Measurements from ENCODE around the gene PTPRT.

The PTPRT gene

DNA sequence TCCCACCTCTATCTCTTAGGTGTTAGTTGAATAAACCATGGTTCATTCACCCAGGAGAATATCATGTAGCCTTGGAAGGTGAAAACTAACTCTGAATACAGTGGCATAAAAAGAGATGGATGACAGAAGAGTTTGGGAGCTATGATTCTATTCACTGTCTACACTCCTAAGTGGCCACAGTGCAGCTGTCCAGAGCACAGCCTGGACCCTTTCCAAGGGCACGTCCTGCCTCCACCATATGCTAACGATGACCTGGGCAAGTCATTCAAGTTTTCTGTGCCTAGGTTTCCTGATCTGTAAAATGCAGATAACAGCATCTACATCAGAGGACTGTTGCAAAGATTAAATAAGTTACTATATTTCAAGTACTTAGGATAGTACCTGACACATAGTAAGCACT is 314.1 kb downstream of the PTPRT start:
- no peaks in the 10 kb centered on the region for H3K27me3 ChIP-seq (ENCODE audit: control insufficient read depth, insufficient read depth, low read length)
- H3K4me1 ChIP-seq (ENCODE audit: control insufficient read depth, insufficient read depth, low read length), result no peaks in the 10 kb centered on the region
- no peak overlapping the region for H3K4me3 ChIP-seq (ENCODE audit: low read length)
- no peak overlapping the region for H3K9ac ChIP-seq (ENCODE audit: low read length)
- H3K9me3 ChIP-seq (ENCODE audit: control insufficient read depth, low read length), result no peaks in the 10 kb centered on the region
- no peaks in the 10 kb centered on the region for H3K36me3 ChIP-seq (ENCODE audit: control insufficient read depth, insufficient read depth, low read length)

DNA sequence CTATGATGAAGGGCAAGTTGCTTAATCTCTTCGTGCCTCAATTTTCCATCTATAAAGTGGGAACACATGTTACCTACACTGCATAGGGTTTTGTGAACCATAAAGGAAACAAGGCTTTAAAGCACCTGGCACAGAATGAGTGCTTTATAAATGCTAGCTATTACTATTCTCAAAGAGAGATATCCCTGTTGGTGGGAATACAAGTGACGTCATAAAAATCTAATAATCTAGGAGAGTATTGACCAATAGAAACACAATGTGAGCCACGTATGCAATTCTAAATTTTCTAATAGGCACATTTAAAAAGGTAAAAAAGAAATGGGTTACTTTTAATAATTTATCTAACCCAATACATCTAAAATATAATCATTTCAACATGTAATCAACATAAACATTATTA is 316.4 kb downstream of the PTPRT start:
- H3K36me3 ChIP-seq (ENCODE audit: control insufficient read depth, insufficient read depth, low read length), result no peaks in the 10 kb centered on the region
- H3K4me1 ChIP-seq (ENCODE audit: control insufficient read depth, insufficient read depth, low read length), result no peaks in the 10 kb centered on the region
- H3K4me3 ChIP-seq (ENCODE audit: low read length), result no peak overlapping the region
- no peaks in the 10 kb centered on the region for H3K9me3 ChIP-seq (ENCODE audit: control insufficient read depth, low read length)
- no peak overlapping the region for H3K9ac ChIP-seq (ENCODE audit: low read length)
- no peaks in the 10 kb centered on the region for H3K27me3 ChIP-seq (ENCODE audit: control insufficient read depth, insufficient read depth, low read length)

DNA sequence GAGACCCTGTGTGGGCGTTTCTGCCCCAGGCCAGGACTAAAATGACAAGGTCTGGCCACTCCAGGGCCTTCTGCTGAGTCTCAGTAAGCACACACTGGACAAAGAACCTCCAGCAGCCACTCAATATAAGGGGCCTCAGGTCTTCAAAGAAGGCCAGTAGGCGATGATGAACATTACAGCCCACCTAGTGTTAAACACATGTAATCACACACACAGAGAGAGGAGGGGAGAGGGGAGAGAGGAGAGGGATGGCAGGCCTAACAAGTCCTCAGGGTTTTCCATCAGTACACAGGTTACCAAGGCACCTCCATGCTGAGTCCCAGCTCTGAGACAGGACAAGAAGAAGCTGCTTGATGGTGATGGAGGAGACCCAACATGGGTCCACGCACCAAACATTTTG is 325.6 kb downstream of the PTPRT start:
- H3K27me3 ChIP-seq (ENCODE audit: control insufficient read depth, insufficient read depth, low read length), result no peaks in the 10 kb centered on the region
- H3K4me3 ChIP-seq (ENCODE audit: low read length), result no peak overlapping the region
- H3K9ac ChIP-seq (ENCODE audit: low read length), result no peak overlapping the region
- H3K4me1 ChIP-seq (ENCODE audit: control insufficient read depth, insufficient read depth, low read length), result no peaks in the 10 kb centered on the region
- H3K36me3 ChIP-seq (ENCODE audit: control insufficient read depth, insufficient read depth, low read length), result no peaks in the 10 kb centered on the region
- H3K9me3 ChIP-seq (ENCODE audit: control insufficient read depth, low read length), result no peaks in the 10 kb centered on the region

DNA sequence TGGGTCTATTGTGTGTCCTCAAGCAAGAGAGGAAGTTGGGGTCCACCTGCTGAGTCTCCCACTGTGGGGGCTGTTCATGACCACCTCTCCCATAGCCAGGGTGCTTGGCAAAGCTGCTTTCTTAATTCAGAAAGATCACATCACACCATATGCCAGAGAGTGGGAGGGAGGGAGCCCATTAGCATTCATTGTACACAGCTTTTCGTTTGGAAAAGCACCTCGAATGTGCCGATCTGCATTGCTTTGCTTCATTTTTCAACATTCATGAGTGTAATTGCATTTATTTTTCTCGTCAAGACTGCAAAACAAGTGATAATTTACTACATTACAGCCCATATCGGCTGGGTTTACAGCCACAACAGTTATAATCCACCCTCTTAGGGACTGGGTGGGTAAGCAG is 327.3 kb downstream of the PTPRT start:
- H3K9me3 ChIP-seq (ENCODE audit: control insufficient read depth, low read length), result no peaks in the 10 kb centered on the region
- no peaks in the 10 kb centered on the region for H3K36me3 ChIP-seq (ENCODE audit: control insufficient read depth, insufficient read depth, low read length)
- H3K4me3 ChIP-seq (ENCODE audit: low read length), result no peak overlapping the region
- no peak overlapping the region for H3K9ac ChIP-seq (ENCODE audit: low read length)
- no peaks in the 10 kb centered on the region for H3K4me1 ChIP-seq (ENCODE audit: control insufficient read depth, insufficient read depth, low read length)
- H3K27me3 ChIP-seq (ENCODE audit: control insufficient read depth, insufficient read depth, low read length), result no peaks in the 10 kb centered on the region

DNA sequence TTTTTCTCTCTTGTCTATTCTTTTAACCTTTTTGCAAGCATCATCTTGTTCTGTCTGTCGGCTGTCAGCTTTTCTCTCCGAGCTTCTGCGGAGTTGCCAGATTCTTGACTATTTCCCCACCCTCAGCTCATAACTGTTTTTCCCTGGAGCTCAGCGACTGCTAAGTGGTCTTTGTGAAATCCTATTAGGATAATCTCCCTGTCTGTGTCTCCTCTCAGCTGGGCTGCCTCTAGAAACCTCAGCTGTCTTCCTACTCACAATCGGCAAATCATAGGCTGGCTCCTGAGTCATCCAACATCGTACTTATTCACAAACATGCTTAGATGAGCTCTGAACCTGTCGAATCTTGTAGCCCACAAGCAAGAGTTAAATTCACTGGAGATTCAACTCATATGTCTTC is 332.3 kb downstream of the PTPRT start:
- Histone ChIP-seq H3K9ac (ENCODE audit: low read length) (no peak overlapping the region), H3K4me1 (ENCODE audit: control insufficient read depth, insufficient read depth, low read length) (no peaks in the 10 kb centered on the region), H3K27me3 (ENCODE audit: control insufficient read depth, insufficient read depth, low read length) (no peaks in the 10 kb centered on the region), H3K36me3 (ENCODE audit: control insufficient read depth, insufficient read depth, low read length) (no peaks in the 10 kb centered on the region), H3K9me3 (ENCODE audit: control insufficient read depth, low read length) (no peaks in the 10 kb centered on the region), H3K4me3 (ENCODE audit: low read length) (no peak overlapping the region)

DNA sequence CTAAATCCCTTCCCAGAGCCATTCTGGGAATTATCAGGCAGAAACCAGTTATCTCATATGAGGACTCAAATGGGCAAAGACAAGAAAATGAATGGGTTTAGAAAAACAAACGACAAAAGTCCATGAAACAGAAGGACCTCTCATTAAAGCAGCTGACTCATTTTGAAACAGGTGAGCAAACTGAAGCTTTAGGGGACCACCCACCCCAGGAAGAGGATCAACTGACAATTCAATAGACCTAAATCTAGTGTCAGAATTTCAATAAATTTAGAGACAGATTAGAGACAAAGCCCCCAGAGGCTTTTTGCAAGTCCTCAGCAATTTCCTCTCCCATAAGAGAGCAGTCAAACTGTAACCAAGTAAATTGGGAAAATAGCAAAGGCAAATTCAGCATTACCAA is 333.8 kb downstream of the PTPRT start:
- Histone ChIP-seq H3K9me3 (ENCODE audit: control insufficient read depth, low read length) (no peaks in the 10 kb centered on the region), H3K36me3 (ENCODE audit: control insufficient read depth, insufficient read depth, low read length) (no peaks in the 10 kb centered on the region), H3K9ac (ENCODE audit: low read length) (no peak overlapping the region), H3K27me3 (ENCODE audit: control insufficient read depth, insufficient read depth, low read length) (no peaks in the 10 kb centered on the region), H3K4me1 (ENCODE audit: control insufficient read depth, insufficient read depth, low read length) (no peaks in the 10 kb centered on the region), H3K4me3 (ENCODE audit: low read length) (no peak overlapping the region)

DNA sequence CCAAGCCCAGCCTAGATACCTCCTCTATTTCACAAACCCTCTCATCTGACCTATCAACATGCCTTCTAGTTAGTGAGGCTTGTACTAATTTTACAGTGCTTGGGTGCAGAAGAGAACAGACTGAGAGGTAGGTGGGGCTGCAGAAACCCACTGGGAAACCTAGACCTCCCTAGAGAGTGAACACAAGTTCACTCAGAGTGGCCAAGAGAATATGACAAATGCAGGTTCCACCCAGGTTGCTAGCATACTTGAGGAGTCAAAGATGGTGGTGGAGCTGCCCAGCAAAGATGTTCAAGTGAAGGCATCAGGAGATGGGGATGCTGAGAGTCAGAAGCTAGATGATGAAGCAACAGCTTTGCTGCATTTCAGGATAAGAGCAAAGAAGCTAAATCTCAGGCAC is 337.0 kb downstream of the PTPRT start:
- no peak overlapping the region for H3K9ac ChIP-seq (ENCODE audit: low read length)

DNA sequence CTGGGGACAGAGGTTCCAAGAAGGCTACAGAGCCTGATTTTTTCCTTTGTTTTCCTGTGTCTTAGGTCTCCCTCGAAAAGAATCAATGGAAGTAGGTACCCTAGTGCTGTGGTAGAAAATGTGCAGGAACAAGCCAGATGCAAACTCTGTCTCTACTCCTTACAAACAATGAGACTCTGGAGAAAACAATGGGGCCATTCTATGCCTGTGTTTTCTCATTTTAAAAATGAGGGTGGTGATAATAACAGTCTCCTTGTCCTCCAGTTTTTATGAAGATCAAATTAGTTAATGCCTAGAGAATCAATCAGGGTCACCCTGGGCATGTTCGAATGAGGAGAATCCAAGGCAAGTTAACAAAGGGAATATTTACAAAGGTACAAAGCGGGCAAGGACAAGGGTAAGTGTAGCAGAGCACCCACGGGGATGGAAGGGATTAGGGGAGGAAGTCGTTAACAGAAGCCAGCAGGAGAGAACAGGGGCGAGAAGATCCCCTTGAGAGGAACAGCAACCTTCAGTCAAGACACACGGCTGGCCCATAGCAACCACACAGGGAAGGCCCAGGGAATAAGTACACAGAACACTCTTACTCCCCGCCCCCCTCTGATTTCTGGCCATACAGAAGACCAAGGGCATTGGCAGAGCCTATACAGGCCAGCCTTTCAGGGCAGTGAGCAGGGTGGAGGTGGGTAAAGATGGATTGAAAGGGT is 342.8 kb downstream of the PTPRT start:
- H3K27me3 ChIP-seq (ENCODE audit: control insufficient read depth, insufficient read depth, low read length), result no peaks in the 10 kb centered on the region
- H3K36me3 ChIP-seq (ENCODE audit: control insufficient read depth, insufficient read depth, low read length), result no peaks in the 10 kb centered on the region
- H3K4me3 ChIP-seq (ENCODE audit: low read length), result no peak overlapping the region
- H3K4me1 ChIP-seq (ENCODE audit: control insufficient read depth, insufficient read depth, low read length), result no peaks in the 10 kb centered on the region
- H3K9ac ChIP-seq (ENCODE audit: low read length), result no peak overlapping the region
- no peaks in the 10 kb centered on the region for H3K9me3 ChIP-seq (ENCODE audit: control insufficient read depth, low read length)

More for the DNA sequence above, 337.0 kb downstream of the PTPRT start:
- H3K4me3 ChIP-seq (ENCODE audit: low read length), result no peak overlapping the region
- no peaks in the 10 kb centered on the region for H3K9me3 ChIP-seq (ENCODE audit: control insufficient read depth, low read length)
- no peaks in the 10 kb centered on the region for H3K36me3 ChIP-seq (ENCODE audit: control insufficient read depth, insufficient read depth, low read length)
- H3K4me1 ChIP-seq (ENCODE audit: control insufficient read depth, insufficient read depth, low read length), result no peaks in the 10 kb centered on the region
- H3K27me3 ChIP-seq (ENCODE audit: control insufficient read depth, insufficient read depth, low read length), result no peaks in the 10 kb centered on the region

DNA sequence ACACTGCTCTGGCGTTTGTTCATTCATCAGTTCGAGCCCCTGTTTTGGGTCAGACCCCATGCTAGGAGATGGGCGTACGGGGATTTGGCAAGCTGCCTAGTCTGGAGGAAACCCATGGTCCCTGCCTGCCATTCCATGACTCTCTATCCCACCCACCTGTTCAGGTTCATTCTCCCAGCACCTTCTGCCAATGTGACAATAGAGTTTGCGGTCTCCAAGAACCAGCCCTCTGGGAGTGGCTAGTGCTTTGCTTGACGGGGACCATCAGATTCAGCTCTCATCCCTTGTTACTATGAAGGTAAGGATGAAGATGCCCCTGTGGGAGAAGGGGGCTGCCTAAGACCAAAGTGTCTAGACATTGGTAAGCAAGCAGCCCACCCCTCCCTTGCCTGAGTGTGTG is 345.0 kb downstream of the PTPRT start:
- H3K36me3 ChIP-seq (ENCODE audit: control insufficient read depth, insufficient read depth, low read length), result no peaks in the 10 kb centered on the region

DNA sequence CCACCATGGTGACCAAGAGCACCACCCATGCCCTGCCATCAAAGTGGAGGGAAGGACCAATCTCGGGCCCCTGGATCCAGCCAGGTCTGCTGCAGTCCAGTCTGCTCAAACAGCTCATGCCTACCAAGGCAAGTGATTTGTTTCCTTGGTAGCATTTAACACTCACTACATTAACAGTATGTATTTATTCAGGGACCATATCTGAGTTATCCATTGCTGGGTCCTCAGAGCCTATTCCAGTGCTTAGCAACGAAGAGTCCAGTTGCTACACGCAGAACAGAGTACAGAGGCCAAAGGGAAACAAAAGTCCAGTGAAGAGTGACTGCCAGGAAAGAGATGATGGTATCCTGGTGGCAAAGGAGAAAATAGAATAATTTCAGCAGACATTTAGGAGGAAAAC is 352.2 kb downstream of the PTPRT start:
- Histone ChIP-seq H3K27me3 (ENCODE audit: control insufficient read depth, insufficient read depth, low read length) (no peaks in the 10 kb centered on the region), H3K4me3 (ENCODE audit: low read length) (no peak overlapping the region), H3K36me3 (ENCODE audit: control insufficient read depth, insufficient read depth, low read length) (no peaks in the 10 kb centered on the region), H3K4me1 (ENCODE audit: control insufficient read depth, insufficient read depth, low read length) (no peaks in the 10 kb centered on the region), H3K9me3 (ENCODE audit: control insufficient read depth, low read length) (no peaks in the 10 kb centered on the region), H3K9ac (ENCODE audit: low read length) (no peak overlapping the region)

More for the DNA sequence above, 345.0 kb downstream of the PTPRT start:
- Histone ChIP-seq H3K4me1 (ENCODE audit: control insufficient read depth, insufficient read depth, low read length) (no peaks in the 10 kb centered on the region), H3K9ac (ENCODE audit: low read length) (no peak overlapping the region), H3K9me3 (ENCODE audit: control insufficient read depth, low read length) (no peaks in the 10 kb centered on the region), H3K27me3 (ENCODE audit: control insufficient read depth, insufficient read depth, low read length) (no peaks in the 10 kb centered on the region), H3K4me3 (ENCODE audit: low read length) (no peak overlapping the region)

DNA sequence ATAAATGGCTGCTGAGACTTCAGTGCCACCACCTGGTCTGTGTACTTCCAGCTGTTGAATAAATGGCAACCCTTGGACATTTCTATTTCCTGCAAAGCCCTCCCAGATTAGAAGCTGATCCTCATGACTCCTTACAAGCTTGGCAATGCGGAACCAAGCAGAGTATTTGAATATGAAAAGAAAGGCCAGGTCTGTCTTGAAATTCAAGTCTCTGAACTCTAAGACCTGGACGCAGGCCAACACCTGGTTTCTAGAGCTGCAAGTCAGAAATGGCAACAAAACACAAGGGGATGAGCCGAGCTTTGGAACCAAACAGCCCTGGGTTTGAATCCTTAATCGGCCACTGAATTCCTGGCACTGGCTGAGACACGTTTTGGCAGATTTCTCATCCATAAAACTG is 353.4 kb downstream of the PTPRT start:
- no peaks in the 10 kb centered on the region for H3K36me3 ChIP-seq (ENCODE audit: control insufficient read depth, insufficient read depth, low read length)
- no peak overlapping the region for H3K4me3 ChIP-seq (ENCODE audit: low read length)
- no peaks in the 10 kb centered on the region for H3K4me1 ChIP-seq (ENCODE audit: control insufficient read depth, insufficient read depth, low read length)
- H3K27me3 ChIP-seq (ENCODE audit: control insufficient read depth, insufficient read depth, low read length), result no peaks in the 10 kb centered on the region
- no peaks in the 10 kb centered on the region for H3K9me3 ChIP-seq (ENCODE audit: control insufficient read depth, low read length)
- H3K9ac ChIP-seq (ENCODE audit: low read length), result no peak overlapping the region

DNA sequence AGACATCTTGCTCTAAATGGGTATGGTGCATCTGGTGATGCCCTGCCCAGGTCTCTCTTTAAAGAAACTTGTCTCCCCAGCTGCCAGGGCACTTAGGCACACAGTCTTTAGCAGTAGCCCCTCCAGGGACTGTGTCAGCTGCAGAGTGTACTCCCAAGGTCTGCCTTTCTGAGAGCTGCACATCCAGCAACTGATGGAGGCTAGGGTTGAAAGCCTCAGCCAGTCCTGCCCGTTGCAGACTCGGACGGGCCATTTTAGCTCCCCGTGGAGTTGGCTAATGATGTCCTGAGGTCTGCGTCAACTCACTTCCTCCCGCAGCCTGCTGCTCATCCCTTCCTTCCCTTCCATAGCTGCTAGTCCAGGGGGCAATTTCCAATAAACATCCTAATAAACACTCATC is 381.8 kb downstream of the PTPRT start:
- no peaks in the 10 kb centered on the region for H3K27me3 ChIP-seq (ENCODE audit: control insufficient read depth, insufficient read depth, low read length)
- H3K36me3 ChIP-seq (ENCODE audit: control insufficient read depth, insufficient read depth, low read length), result no peaks in the 10 kb centered on the region
- no peaks in the 10 kb centered on the region for H3K4me1 ChIP-seq (ENCODE audit: control insufficient read depth, insufficient read depth, low read length)
- no peak overlapping the region for H3K4me3 ChIP-seq (ENCODE audit: low read length)
- no peak overlapping the region for H3K9ac ChIP-seq (ENCODE audit: low read length)
- H3K9me3 ChIP-seq (ENCODE audit: control insufficient read depth, low read length), result no peaks in the 10 kb centered on the region

DNA sequence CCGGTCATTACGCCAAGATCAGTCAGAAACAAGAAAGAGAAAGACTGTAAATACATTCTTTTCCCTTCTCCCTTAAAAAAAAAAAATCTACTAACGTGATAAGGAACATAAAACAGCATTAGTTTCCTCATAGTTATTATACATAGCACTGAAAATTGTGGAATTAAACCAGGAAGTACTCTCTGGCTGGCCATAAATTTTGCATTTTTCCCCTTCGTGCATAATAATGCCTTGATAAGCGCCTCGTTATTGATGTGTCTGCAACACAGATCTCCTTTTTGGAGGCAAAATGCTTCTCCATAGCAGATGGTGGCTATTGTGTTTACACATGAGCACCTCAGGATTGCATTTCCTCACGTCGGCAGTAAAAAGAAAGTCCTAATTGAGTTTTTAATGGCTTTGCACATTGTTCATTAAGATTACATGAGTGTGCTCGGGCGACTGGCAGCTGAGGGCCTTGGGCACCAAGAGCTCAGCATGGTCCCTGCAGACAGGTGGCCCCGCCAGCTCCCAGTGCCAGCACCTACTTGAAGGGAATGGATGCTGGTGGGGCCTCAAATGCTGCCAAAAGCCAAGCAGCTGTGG is 394.5 kb downstream of the PTPRT start:
- no peaks in the 10 kb centered on the region for H3K4me1 ChIP-seq (ENCODE audit: control insufficient read depth, insufficient read depth, low read length)
- H3K27me3 ChIP-seq (ENCODE audit: control insufficient read depth, insufficient read depth, low read length), result no peaks in the 10 kb centered on the region
- no peak overlapping the region for H3K9ac ChIP-seq (ENCODE audit: low read length)
- no peaks in the 10 kb centered on the region for H3K36me3 ChIP-seq (ENCODE audit: control insufficient read depth, insufficient read depth, low read length)
- no peaks in the 10 kb centered on the region for H3K9me3 ChIP-seq (ENCODE audit: control insufficient read depth, low read length)
- H3K4me3 ChIP-seq (ENCODE audit: low read length), result no peak overlapping the region
